Gastroesophageal sphincter (tissue), 4 donors: ENCODE measurements around the gene CH25H. TPM values are rescaled to one million over a fixed set of nuclear protein-coding genes. Genes with fewer than 3 reads are reported as not detected.

Experiments
- ATAC-seq: fragments of 150-250 bp; one replicate; pipeline ENCODE4 v1.9.1; 2016; ENCODE audit warnings: mild to moderate bottlenecking, moderate library complexity
- H3K27ac ChIP-seq, 4 donors: fragments of 200-600 bp; sonication (generic) in 3 of 4; 1 replicate in 3 of 4; 2 replicates in 1 of 4; pipeline ENCODE4 v1.5.1; 2016 to 2019
- H3K27me3 ChIP-seq: fragments of 200-600 bp; sonication (generic); one replicate; pipeline ENCODE4 v1.5.1; 2019
- H3K36me3 ChIP-seq, 2 donors: fragments of 200-600 bp; sonication (generic); one replicate each; pipeline ENCODE4 v1.5.1; 2019; ENCODE audit warnings: control low read depth in 1 of 2
- H3K4me1 ChIP-seq, 3 donors: fragments of 200-600 bp; sonication (generic); 1 replicate in 2 of 3; 2 replicates in 1 of 3; pipeline ENCODE4 v1.5.1; 2016 to 2019; ENCODE audit warnings: control low read depth in 2 of 3
- H3K4me3 ChIP-seq, 2 donors: fragments of 200-600 bp; sonication (generic); one replicate each; pipeline ENCODE4 v1.5.1; 2019; ENCODE audit warnings: mild to moderate bottlenecking in 1 of 2, moderate library complexity in 1 of 2
- H3K9me3 ChIP-seq, 3 donors: fragments of 200-600 bp; sonication (generic); one replicate each; pipeline ENCODE4 v1.5.1; 2017 to 2019; ENCODE audit warnings: control low read depth in 2 of 3
- CTCF ChIP-seq, 4 experiments: fragments of 200-600 bp in 2 of 4; fragments of 450-650 bp in 2 of 4; sonication (generic) in 1 of 4; IDR thresholded peaks; one replicate each; pipeline ENCODE4 v1.5.1; 2017 to 2019; ENCODE audit warnings: antibody characterized with exemption in 4 of 4, mild to moderate bottlenecking in 2 of 4, moderate library complexity in 2 of 4
- EP300 ChIP-seq: sonication (generic); formaldehyde crosslinking; IDR thresholded peaks from one replicate; pipeline ENCODE4 v1.6.1; 2017; ENCODE audit warnings: antibody characterized with exemption, mild to moderate bottlenecking
- POLR2A ChIP-seq, 2 donors: fragments of 450-650 bp; IDR thresholded peaks; one replicate each; pipeline ENCODE4 v1.6.1; 2017; ENCODE audit warnings: antibody characterized with exemption in 2 of 2, mild to moderate bottlenecking in 2 of 2, moderate library complexity in 1 of 2
- POLR2AphosphoS5 ChIP-seq: sonication (generic); formaldehyde crosslinking; IDR thresholded peaks from one replicate; pipeline ENCODE4 v1.6.1; 2017; ENCODE audit warnings: antibody characterized with exemption
- WGBS, 2 donors: methylation state at CpG; one replicate each; pipeline ENCODE4 v1.1.5; 2018; ENCODE audit warnings: low coverage in 1 of 2; 5-methylcytosine and 5-hydroxymethylcytosine counted together
- total RNA-seq, 4 donors: library from RNA; depleted of rRNA; stranded (reverse); fragments of >200 nt; gene quantifications; one replicate each; pipeline ENCODE4 v1.1.0, GENCODE V29; 2016

Gene CH25H
- total RNA-seq, 4 donors from 2014 or later: 0.93 to 16.8 (median 1.5) TPM

GRCh38 chr10:89158446-89158845 is 48.7 kb downstream of the CH25H start:
- Histone ChIP-seq H3K36me3 (no peaks in the 10 kb centered on the region), H3K4me1 (no peaks in the 10 kb centered on the region), H3K4me3 (no peak overlapping the region), H3K27me3 (no peaks in the 10 kb centered on the region), H3K9me3 (no peaks in the 10 kb centered on the region), H3K27ac (no peak overlapping the region)
- no peak for ATAC-seq
- TF ChIP-seq EP300 (no peak), POLR2A (IDR thresholded peaks at IDR 0.05) (no peak), POLR2AphosphoS5 (no peak), CTCF (IDR thresholded peaks at IDR 0.05) (no peak)

- Histone ChIP-seq H3K4me1 (no peaks in the 10 kb centered on the region), H3K27ac (no peak overlapping the region), H3K27me3 (no peaks in the 10 kb centered on the region), H3K4me3 (no peak overlapping the region), H3K36me3 (no peaks in the 10 kb centered on the region), H3K9me3 (no peaks in the 10 kb centered on the region)
- 86 to 92% methylated on average over 5 of the region's 5 CpGs for WGBS, 2 donors
- ATAC-seq: no peak
- TF ChIP-seq EP300 (no peak), CTCF (IDR thresholded peaks at IDR 0.05) (no peak), POLR2AphosphoS5 (no peak), POLR2A (IDR thresholded peaks at IDR 0.05) (no peak)
Measured at GRCh38 chr10:89156161-89156835, 50.8 kb downstream of the CH25H start.

Other genes starting within 250 kb of the CH25H start
- gene FAS, start 216.5 kb downstream of the CH25H start, total RNA-seq: 10 to 100 TPM; 15.0 to 27.5 (median 19.6) TPM
- gene LIPA, start 44.5 kb upstream of the CH25H start, total RNA-seq: 10 to 100 TPM; 15.7 to 46.0 (median 22.3) TPM
- gene IFIT2, start 94.7 kb upstream of the CH25H start, total RNA-seq: 1 to 10 TPM; 3.2 to 5.3 (median 3.8) TPM
- gene IFIT3, start 120.7 kb upstream of the CH25H start, total RNA-seq: 10 to 100 TPM in 2 of 4 donors, 1 to 10 TPM in 2; 8.1 to 15.5 (median 11.9) TPM
- gene IFIT1B, start 170.7 kb upstream of the CH25H start, total RNA-seq: not detected
- gene IFIT1, start 185.3 kb upstream of the CH25H start, total RNA-seq: 10 to 100 TPM; 10.3 to 16.5 (median 15.2) TPM
- gene IFIT5, start 207.3 kb upstream of the CH25H start, total RNA-seq: 10 to 100 TPM; 14.9 to 30.0 (median 27.3) TPM